ENCODE results near the gene MADCAM1. TPM values are rescaled to one million over a fixed set of nuclear protein-coding genes. Genes with fewer than 3 reads are reported as not detected.
A peak's percentile ranks its signal among the peaks of the same experiment; 100 is the strongest.
"Not testable (repeated sequence)": the region's sequence is repeated elsewhere in the genome, so short reads cannot be mapped to it uniquely, and the experiment has no call there.

The MADCAM1 gene
- total RNA-seq, 2 experiments from 2014 or later, result 0.16 to 0.39 TPM

GRCh38 chr19:470701-471100 is 25.6 kb upstream of the MADCAM1 start:
- Mint-ChIP-seq H3K27me3 (ENCODE audit: low read depth) (no peaks in the 10 kb centered on the region), H3K27ac (no peak overlapping the region), H3K9me3 (ENCODE audit: insufficient read depth) (no peaks in the 10 kb centered on the region), H3K4me1 (ENCODE audit: low read depth) (no peaks in the 10 kb centered on the region), H3K4me3 (no peak overlapping the region), H3K36me3 (ENCODE audit: low read depth) (no peaks in the 10 kb centered on the region)
- no peak for ATAC-seq
- DNase-seq, result no peak
- ChIA-PET POLR2A (no interaction called here), CTCF (no interaction called here)

DNA sequence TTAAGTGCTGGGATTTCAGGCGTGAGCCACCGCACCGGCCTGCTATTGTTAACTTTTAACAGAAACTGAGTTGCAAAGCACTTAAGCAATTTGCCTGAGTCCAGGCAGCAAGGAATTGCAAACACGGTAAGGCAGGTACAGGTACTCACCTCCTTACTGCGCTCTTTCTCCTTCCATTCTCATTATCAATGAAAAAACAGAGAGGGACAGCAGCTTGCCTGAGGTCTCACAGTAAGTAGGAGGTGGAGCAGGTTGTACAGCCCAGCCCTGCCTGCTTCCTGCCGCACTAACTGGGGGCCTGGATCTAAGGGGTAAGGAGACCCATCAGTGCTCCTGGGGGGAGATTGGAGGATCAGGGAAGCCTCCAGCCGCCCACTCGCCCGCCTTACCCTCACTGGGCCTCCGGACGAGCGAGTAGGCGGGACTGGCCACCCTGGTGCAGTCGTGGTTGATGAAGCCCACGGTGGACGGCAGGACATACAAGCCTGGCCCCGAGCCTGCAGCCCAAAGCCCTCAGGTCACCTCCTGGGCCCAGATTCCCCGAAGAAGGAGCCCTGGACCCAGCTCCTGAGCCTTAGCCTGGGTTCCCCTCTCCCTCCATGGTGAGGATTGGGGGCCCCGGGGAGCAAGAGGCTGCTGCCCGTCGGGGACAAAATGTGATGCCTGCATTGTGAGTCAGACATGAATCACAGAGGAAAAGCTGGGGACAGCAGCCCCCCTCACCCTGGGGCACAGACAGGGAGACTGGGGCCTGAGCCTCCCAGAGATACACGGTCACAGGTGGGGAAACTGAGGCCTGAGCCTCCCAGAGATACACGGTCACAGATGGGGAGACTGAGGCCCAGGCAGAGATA is 24.1 kb upstream of the MADCAM1 start:
- no peak for DNase-seq
- ATAC-seq, result no peak
- CTCF ChIA-PET, result no interaction called here
- no peaks in the 10 kb centered on the region for H3K4me1 Mint-ChIP-seq (ENCODE audit: low read depth)
- H3K27me3 Mint-ChIP-seq (ENCODE audit: low read depth), result no peaks in the 10 kb centered on the region
- no peak overlapping the region for H3K4me3 Mint-ChIP-seq
- POLR2A ChIA-PET, result no interaction called here
- H3K9me3 Mint-ChIP-seq (ENCODE audit: insufficient read depth), result no peaks in the 10 kb centered on the region
- H3K27ac Mint-ChIP-seq, result no peak overlapping the region
- H3K36me3 Mint-ChIP-seq (ENCODE audit: low read depth), result no peaks in the 10 kb centered on the region

- Mint-ChIP-seq H3K9me3 (ENCODE audit: insufficient read depth) (no peaks in the 10 kb centered on the region), H3K36me3 (ENCODE audit: low read depth) (no peaks in the 10 kb centered on the region), H3K4me3 (no peak overlapping the region), H3K27me3 (ENCODE audit: low read depth) (no peaks in the 10 kb centered on the region), H3K27ac (no peak overlapping the region), H3K4me1 (ENCODE audit: low read depth) (no peaks in the 10 kb centered on the region)
- POLR2A ChIA-PET, result no interaction called here
- CTCF ChIA-PET, result no interaction called here
- no peak for DNase-seq
- no peak for ATAC-seq
Measured at GRCh38 chr19:474126-475078, 21.9 kb upstream of the MADCAM1 start.

- ATAC-seq, result no peak
- H3K27ac Mint-ChIP-seq, result no peak overlapping the region
- CTCF ChIA-PET, result no interaction called here
Measured at GRCh38 chr19:475360-475759, 20.9 kb upstream of the MADCAM1 start.

DNA sequence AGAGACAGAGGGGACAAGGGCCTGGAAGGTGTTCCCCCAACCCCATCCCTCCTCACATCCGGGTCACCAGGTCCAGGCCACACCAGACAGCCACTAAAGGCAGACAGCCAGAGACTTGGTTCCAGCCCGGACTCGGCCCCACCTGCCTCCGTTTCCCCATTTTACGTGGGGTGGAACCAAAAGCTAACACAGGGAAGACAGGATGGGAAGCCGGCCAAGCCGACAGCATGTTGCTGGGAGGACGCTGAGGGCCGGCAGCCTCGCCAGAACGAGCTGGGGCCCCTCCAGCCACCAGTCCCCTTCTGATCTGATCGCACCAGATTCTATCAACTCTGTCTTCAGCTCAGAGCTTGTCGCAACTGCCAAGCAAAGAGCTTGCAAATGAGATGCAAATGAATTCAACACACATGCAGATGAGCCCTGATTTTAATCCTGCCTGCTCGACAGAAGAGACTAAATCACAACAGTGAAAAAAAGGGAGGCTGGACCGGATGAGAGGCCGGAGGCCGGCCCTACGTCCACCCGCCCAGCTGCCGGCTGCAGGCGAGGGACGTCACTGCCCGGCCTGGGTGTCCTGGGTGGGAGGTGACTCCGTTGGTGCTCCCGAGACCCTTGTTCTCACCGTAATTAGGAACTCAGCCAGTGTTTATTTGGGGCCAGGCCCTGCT is 17.9 kb upstream of the MADCAM1 start:
- Mint-ChIP-seq H3K36me3 (ENCODE audit: low read depth) (peaks cover 18% of the 10 kb centered on the region), H3K9me3 (ENCODE audit: insufficient read depth) (peaks cover 8% of the 10 kb centered on the region), H3K27me3 (ENCODE audit: low read depth) (peaks cover 11% of the 10 kb centered on the region), H3K4me3 (no peak overlapping the region), H3K27ac (no peak overlapping the region), H3K4me1 (ENCODE audit: low read depth) (no peaks in the 10 kb centered on the region)
- POLR2A ChIA-PET, result no interaction called here
- DNase-seq (no peak), ATAC-seq (no peak)
- CTCF ChIA-PET, result no interaction called here

More at GRCh38 chr19:475360-475759, 20.9 kb upstream of the MADCAM1 start:
- Mint-ChIP-seq H3K4me1 (ENCODE audit: low read depth) (no peaks in the 10 kb centered on the region), H3K36me3 (ENCODE audit: low read depth) (peaks cover 6% of the 10 kb centered on the region), H3K27me3 (ENCODE audit: low read depth) (peaks cover 3% of the 10 kb centered on the region), H3K4me3 (no peak overlapping the region), H3K9me3 (ENCODE audit: insufficient read depth) (no peaks in the 10 kb centered on the region)
- no peak for DNase-seq
- POLR2A ChIA-PET, result no interaction called here

DNA sequence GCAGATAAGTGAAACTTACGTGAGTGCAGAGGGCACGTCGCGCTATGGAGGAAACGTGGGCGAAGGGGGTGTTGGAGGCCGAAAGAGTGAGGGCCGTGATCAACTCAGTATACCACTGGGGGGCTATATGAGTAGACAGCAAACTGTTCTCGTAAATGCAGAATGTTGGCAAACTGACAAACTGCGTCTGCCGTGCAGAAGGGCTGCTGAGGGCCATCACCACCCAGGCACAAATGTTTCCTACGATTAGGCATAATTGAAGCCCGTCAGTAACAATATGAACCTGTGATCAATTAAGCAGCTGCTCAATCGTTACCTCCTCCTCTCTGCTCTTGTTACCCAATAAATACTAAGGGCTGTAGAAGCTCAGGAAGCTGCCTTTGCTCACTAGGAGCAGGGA is 17.3 kb upstream of the MADCAM1 start:
- CTCF ChIA-PET, result no interaction called here
- H3K27ac Mint-ChIP-seq, result no peak overlapping the region
- peaks cover 8% of the 10 kb centered on the region for H3K9me3 Mint-ChIP-seq (ENCODE audit: insufficient read depth)
- peaks cover 18% of the 10 kb centered on the region for H3K36me3 Mint-ChIP-seq (ENCODE audit: low read depth)
- POLR2A ChIA-PET, result no interaction called here
- DNase-seq (no peak), ATAC-seq (no peak)
- peaks cover 11% of the 10 kb centered on the region for H3K27me3 Mint-ChIP-seq (ENCODE audit: low read depth)
- no peaks in the 10 kb centered on the region for H3K4me1 Mint-ChIP-seq (ENCODE audit: low read depth)
- no peak overlapping the region for H3K4me3 Mint-ChIP-seq

DNA sequence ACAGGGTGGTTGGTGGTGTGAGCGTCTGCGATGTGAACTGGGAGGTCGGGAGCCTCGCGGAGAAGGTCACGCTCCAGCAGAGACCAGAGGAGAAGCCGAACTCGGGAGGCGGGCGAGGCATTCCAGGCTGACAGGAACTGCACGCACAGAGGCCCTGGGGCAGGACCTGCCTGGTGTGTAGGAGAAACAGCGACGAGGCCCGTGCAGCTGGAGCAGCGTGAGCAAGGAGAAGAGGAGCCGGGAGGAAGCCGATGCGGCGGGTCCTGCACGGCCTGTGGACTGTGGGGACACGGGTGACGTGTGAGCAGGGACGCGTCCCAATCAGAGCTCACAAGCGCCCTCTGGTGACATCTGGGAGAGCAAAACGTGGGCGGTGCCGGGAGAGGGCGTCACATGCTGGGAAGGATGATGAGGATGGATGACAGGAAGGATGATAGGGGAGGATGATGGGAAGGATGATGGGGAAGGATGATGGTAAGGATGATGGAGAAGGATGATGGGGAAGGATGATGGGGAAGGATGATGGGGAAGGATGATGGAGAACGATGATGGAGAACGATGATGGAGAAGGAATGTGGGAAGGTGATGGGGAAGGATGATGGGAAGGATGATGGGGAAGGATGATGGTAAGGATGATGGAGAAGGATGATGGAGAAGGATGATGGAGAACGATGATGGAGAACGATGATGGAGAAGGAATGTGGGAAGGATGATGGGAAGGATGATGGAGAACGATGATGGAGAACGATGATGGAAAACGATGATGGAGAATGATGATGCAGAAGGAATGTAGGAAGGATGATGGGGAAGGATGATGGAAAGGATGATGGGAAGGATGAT is 16.1 kb upstream of the MADCAM1 start:
- ChIA-PET CTCF (no interaction called here), POLR2A (no interaction called here)
- Mint-ChIP-seq H3K4me3 (peak overlapping the region; percentile 37), H3K27me3 (ENCODE audit: low read depth) (peaks cover 12% of the 10 kb centered on the region), H3K36me3 (ENCODE audit: low read depth) (peaks cover 18% of the 10 kb centered on the region), H3K4me1 (ENCODE audit: low read depth) (no peaks in the 10 kb centered on the region), H3K27ac (peak overlapping the region; percentile 78), H3K9me3 (ENCODE audit: insufficient read depth) (peaks cover 8% of the 10 kb centered on the region)
- DNase-seq (peak; percentile 39), ATAC-seq (no peak)

GRCh38 chr19:481100-481499 is 15.2 kb upstream of the MADCAM1 start:
- POLR2A ChIA-PET; CTCF ChIA-PET; DNase-seq; ATAC-seq; H3K9me3 Mint-ChIP-seq (ENCODE audit: insufficient read depth); H3K4me1 Mint-ChIP-seq (ENCODE audit: low read depth): not testable (repeated sequence)
- peaks cover 12% of the 10 kb centered on the region for H3K27me3 Mint-ChIP-seq (ENCODE audit: low read depth)
- H3K36me3 Mint-ChIP-seq (ENCODE audit: low read depth), result peaks cover 18% of the 10 kb centered on the region
- peak overlapping the region; percentile 37 for H3K4me3 Mint-ChIP-seq
- peak overlapping the region; percentile 78 for H3K27ac Mint-ChIP-seq

GRCh38 chr19:482186-483041 is 13.9 kb upstream of the MADCAM1 start:
- no peaks in the 10 kb centered on the region for H3K4me1 Mint-ChIP-seq (ENCODE audit: low read depth)
- no peak overlapping the region for H3K4me3 Mint-ChIP-seq
- ChIA-PET POLR2A (no interaction called here), CTCF (interaction anchor here (1.9 kb wide), 1 partner anchor 28 kb away, joined by 4 read pairs; no protein-coding TSS in a partner anchor)
- peaks cover 8% of the 10 kb centered on the region for H3K9me3 Mint-ChIP-seq (ENCODE audit: insufficient read depth)
- DNase-seq (no peak), ATAC-seq (no peak)
- H3K36me3 Mint-ChIP-seq (ENCODE audit: low read depth), result peaks cover 18% of the 10 kb centered on the region
- H3K27ac Mint-ChIP-seq, result no peak overlapping the region
- peaks cover 14% of the 10 kb centered on the region for H3K27me3 Mint-ChIP-seq (ENCODE audit: low read depth)

DNA sequence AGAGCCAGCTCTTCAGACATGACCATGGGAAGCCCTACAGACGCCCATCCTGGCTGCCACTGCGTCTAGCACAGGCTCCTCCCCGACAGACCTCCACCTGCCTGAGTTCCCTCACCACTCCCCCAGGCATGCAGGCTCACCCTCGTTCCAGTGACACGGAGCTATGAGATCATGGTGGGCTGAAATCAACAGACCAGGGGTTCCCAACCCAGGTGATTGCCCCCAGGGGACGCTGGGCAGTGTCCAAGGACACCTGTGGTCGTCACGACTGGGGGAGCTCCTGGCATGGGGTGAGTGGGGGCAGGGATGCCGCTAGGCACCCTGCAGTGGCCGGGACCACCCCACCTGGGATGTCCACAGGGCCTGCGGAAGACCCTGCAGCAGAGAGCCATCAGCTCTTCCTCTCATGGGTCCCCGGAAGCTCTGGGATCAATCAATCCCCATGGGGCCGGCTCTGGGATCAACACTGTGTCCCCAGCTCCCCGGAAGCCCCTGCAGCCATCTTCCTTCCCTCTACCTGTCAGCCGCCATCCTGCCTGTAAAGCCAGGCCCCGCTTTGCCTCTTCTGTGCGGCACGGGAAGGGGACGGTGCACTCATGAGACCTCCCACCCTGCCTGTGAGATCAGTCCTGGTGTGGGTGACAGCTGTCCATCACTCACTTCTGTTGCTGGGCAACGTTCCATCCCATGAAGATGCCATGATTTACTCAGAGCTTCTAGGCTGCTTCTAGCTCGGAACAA is 12.8 kb upstream of the MADCAM1 start:
- ATAC-seq, result no peak

More for the DNA sequence above, 12.8 kb upstream of the MADCAM1 start:
- Mint-ChIP-seq H3K9me3 (ENCODE audit: insufficient read depth) (peaks cover 13% of the 10 kb centered on the region), H3K27me3 (ENCODE audit: low read depth) (peaks cover 14% of the 10 kb centered on the region), H3K4me1 (ENCODE audit: low read depth) (peaks cover 4% of the 10 kb centered on the region), H3K4me3 (no peak overlapping the region), H3K36me3 (ENCODE audit: low read depth) (peaks cover 21% of the 10 kb centered on the region), H3K27ac (no peak overlapping the region)
- no peak for DNase-seq
- ChIA-PET CTCF (interaction anchor here (1.9 kb wide), 1 partner anchor 27 kb away, joined by 4 read pairs; no protein-coding TSS in a partner anchor), POLR2A (no interaction called here)
